Thyroid gland (tissue), 4 donors: ENCODE results near the gene GAD1.

Experiments
- POLR2A ChIP-seq, 2 donors: fragments of 450-650 bp; IDR thresholded peaks; one replicate each; pipeline ENCODE4 v1.6.1; 2017; ENCODE audit warnings: antibody characterized with exemption in 2 of 2, mild to moderate bottlenecking in 2 of 2, moderate library complexity in 1 of 2
- TF ChIP-seq, protein P1 (sequence below), 6 experiments: fragments of 200-600 bp in 3 of 6; fragments of 450-650 bp in 3 of 6; sonication (generic) in 3 of 6; IDR thresholded peaks; one replicate each; pipeline ENCODE4 v1.5.1; 2016 to 2019; ENCODE audit warnings: antibody characterized with exemption in 6 of 6, mild to moderate bottlenecking in 2 of 6, inconsistent platforms in 1 of 6, moderate library complexity in 1 of 6

DNA sequence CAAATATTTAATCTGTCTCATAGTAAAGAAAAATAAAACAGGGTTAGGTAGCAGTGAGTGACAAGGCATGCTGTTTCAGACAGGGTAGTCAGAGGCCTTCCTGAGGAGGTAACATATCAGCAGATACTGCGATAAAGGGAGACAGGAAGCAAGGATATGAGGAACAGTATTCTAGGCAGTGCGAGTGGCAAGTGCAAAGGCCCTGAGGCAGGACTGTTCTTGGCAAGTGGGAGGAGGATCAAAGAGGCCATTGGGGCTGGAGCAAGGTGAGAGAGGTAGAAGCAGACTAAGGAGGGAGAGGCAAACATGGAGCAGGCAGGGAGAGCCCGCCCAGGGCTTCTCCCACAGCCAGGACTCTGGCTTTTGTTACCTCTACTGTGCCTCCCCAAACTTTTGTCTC lies 33.6 kb downstream of the GAD1 start:
- TF ChIP-seq, protein P1, sequence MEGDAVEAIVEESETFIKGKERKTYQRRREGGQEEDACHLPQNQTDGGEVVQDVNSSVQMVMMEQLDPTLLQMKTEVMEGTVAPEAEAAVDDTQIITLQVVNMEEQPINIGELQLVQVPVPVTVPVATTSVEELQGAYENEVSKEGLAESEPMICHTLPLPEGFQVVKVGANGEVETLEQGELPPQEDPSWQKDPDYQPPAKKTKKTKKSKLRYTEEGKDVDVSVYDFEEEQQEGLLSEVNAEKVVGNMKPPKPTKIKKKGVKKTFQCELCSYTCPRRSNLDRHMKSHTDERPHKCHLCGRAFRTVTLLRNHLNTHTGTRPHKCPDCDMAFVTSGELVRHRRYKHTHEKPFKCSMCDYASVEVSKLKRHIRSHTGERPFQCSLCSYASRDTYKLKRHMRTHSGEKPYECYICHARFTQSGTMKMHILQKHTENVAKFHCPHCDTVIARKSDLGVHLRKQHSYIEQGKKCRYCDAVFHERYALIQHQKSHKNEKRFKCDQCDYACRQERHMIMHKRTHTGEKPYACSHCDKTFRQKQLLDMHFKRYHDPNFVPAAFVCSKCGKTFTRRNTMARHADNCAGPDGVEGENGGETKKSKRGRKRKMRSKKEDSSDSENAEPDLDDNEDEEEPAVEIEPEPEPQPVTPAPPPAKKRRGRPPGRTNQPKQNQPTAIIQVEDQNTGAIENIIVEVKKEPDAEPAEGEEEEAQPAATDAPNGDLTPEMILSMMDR (IDR thresholded peaks at IDR 0.05) = no peak
- no peak for TF ChIP-seq POLR2A (IDR thresholded peaks at IDR 0.05)
